HFFc6 (cell line): ENCODE data around the gene GPR17. TPM values are rescaled to one million over a fixed set of nuclear protein-coding genes. Genes with fewer than 3 reads are reported as not detected.

ENCODE experiments used
- DNase-seq: peaks from one replicate; pipeline ENCODE4 v3.0.0-alpha.2; 2018
- H3K27ac Mint-ChIP-seq: 2 replicates; pipeline ENCODE4 v1.8.0; 2020; ENCODE audit warnings: mild to moderate bottlenecking, mixed read lengths
- H3K27me3 Mint-ChIP-seq: 2 replicates; pipeline ENCODE4 v1.8.0; 2021; ENCODE audit warnings: mild to moderate bottlenecking, moderate library complexity, mixed read lengths; ENCODE audit not compliant: insufficient read depth
- H3K36me3 Mint-ChIP-seq: 2 replicates; pipeline ENCODE4 v1.8.0; 2021; ENCODE audit warnings: low read depth, mixed read lengths
- H3K4me1 Mint-ChIP-seq: 2 replicates; pipeline ENCODE4 v1.8.0; 2020; ENCODE audit warnings: low read depth, mixed read lengths
- H3K4me3 Mint-ChIP-seq: 2 replicates; pipeline ENCODE4 v1.8.0; 2020; ENCODE audit warnings: mild to moderate bottlenecking, moderate library complexity, mixed read lengths
- H3K9me3 Mint-ChIP-seq: 2 replicates; pipeline ENCODE4 v1.8.0; 2020; ENCODE audit warnings: mild to moderate bottlenecking, mixed read lengths
- CTCF ChIP-seq: fragments of 200-600 bp; sonication (generic); IDR thresholded peaks from 2 replicates; pipeline ENCODE4 v1.5.0; 2021; ENCODE audit warnings: antibody characterized with exemption, mild to moderate bottlenecking
- total RNA-seq, 6 experiments: library from RNA; stranded (reverse); fragmentation: NEBNext Ultra II Directional; extraction: Animal tissue kit (Norgen Biotek cat#: 25700); gene quantifications; 2 replicates in 1 of 6; 3 replicates in 5 of 6; pipeline ENCODE4 v1.2.3, GENCODE V29; 2021

Gene GPR17
- total RNA-seq, 6 experiments from 2014 or later = not detected

DNA sequence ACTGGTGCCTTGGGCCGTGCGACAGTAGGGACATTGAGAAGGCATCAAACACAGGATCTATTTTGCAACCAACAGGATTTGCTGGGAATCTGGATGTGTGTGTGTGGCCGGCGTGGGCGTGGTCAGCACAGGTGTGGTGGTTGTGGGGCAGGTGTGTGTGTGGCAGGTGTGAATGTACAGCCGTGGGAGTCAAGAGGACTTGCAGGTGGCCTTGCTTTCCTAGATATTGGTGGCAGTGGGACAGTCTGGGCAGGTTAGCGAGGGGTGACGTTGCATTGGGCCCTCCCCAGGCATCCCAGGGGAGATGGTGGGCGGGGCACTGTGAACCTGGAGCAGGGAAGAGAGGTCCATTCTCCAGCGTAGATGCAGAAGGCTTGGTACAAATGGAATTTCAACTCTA is 32.6 kb downstream of the GPR17 start:
- Mint-ChIP-seq H3K4me1 (peaks cover 36% of the 10 kb centered on the region), H3K9me3 (no peaks in the 10 kb centered on the region), H3K27me3 (peaks cover 21% of the 10 kb centered on the region), H3K27ac (no peak overlapping the region), H3K4me3 (no peak overlapping the region), H3K36me3 (no peaks in the 10 kb centered on the region)
- no peak for TF ChIP-seq CTCF
- DNase-seq = no peak

DNA sequence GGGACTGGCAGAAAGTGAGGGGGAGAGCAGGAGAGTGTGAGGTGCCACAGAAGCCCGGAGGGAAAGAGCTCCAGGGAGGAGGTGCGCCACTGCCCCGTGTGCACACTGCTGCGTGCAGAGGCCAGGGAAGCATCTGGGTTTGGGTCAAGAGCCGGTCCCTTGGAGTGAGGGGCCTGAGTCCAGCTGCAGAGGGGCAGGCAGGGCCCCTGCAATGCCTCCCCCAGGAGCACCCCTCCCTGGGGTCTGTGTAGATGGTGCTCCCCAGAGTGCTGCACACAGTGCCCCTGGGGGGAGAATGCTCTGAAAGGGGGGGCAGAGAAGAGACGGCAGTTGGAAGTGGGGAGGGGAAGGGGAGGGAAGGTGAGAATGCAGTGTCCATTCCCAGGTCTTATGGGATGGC is 33.0 kb downstream of the GPR17 start:
- Mint-ChIP-seq H3K4me3 (no peak overlapping the region), H3K4me1 (peaks cover 36% of the 10 kb centered on the region), H3K27me3 (peaks cover 21% of the 10 kb centered on the region), H3K9me3 (no peaks in the 10 kb centered on the region), H3K27ac (no peak overlapping the region), H3K36me3 (no peaks in the 10 kb centered on the region)
- no peak for TF ChIP-seq CTCF
- no peak for DNase-seq

GRCh38 chr2:127679680-127680361 is 33.9 kb downstream of the GPR17 start:
- peaks cover 19% of the 10 kb centered on the region for H3K27me3 Mint-ChIP-seq
- no peak for DNase-seq
- TF ChIP-seq CTCF = no peak

DNA sequence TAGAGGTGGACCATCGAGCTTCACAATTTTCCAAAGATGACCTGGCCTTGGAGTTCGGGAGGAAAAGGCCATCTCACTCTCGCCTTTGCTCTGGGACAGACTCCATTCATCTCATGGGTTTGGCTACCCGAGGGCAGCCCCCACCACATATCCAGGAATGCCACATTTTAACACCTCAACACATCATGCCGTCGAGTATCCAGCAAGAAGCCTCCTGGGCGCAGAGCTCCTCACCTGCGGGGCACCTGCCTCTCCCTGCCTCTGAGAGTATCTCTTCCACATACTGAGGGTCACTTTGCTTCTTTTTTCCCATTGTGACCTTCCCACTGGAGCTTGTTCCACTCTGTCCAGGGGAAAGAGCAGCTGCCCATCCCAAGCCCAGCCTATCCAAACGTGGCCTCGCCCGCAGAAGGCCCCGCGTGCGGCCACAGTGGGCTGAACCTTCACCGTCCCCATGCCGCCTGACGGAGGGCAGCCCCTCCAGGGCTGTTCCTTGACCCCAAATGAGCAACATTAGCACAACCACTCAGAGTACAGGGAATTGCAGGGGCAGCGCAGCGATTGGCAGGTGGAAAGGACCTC is 34.8 kb downstream of the GPR17 start:
- Mint-ChIP-seq H3K27ac (no peak overlapping the region), H3K4me3 (no peak overlapping the region), H3K9me3 (no peaks in the 10 kb centered on the region), H3K4me1 (peaks cover 31% of the 10 kb centered on the region), H3K27me3 (peaks cover 19% of the 10 kb centered on the region), H3K36me3 (no peaks in the 10 kb centered on the region)
- no peak for DNase-seq
- TF ChIP-seq CTCF = no peak

More at GRCh38 chr2:127679680-127680361, 33.9 kb downstream of the GPR17 start:
- Mint-ChIP-seq H3K36me3 (no peaks in the 10 kb centered on the region), H3K4me3 (no peak overlapping the region), H3K27ac (no peak overlapping the region), H3K9me3 (no peaks in the 10 kb centered on the region), H3K4me1 (peaks cover 32% of the 10 kb centered on the region)

DNA sequence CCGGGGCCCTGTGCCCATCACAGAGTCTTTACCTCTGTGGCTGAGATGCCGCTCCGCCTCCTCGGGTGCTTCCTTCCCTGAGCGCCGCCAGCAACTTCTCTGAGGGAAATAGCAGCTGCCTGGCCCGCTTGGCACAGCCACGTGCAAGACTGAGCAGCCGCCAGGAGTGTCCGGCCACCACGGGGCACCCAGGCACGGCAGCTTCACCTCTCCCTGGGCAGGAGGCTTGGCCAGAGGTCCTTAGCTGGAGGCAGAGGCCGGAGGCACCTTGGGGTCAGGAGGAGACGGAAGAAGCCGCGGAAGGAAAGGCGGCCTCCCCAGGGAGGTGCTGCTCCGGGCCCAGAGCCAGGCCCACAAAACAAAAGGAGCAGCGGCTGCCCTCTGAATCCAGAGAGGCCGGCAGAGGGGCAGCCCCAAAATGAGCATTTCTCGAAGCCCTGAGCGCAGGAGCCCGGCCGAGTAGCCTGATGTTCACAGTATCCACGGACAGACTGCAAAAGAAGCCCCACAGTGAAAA is 35.4 kb downstream of the GPR17 start:
- Mint-ChIP-seq H3K9me3 (no peaks in the 10 kb centered on the region), H3K27ac (no peak overlapping the region), H3K36me3 (no peaks in the 10 kb centered on the region), H3K4me1 (peaks cover 25% of the 10 kb centered on the region), H3K4me3 (no peak overlapping the region), H3K27me3 (peaks cover 19% of the 10 kb centered on the region)
- no peak for DNase-seq
- TF ChIP-seq CTCF = no peak
